Measurements from ENCODE around the gene ATP2A3. TPM values are rescaled to one million over a fixed set of nuclear protein-coding genes. Genes with fewer than 3 reads are reported as not detected.
A peak's percentile ranks its signal among the peaks of the same experiment; 100 is the strongest.

The ATP2A3 gene
- total and polyA plus RNA-seq, 2 donors (not counting 1 experiment from before 2014, with no cell fraction given): 697 to 817 TPM

DNA sequence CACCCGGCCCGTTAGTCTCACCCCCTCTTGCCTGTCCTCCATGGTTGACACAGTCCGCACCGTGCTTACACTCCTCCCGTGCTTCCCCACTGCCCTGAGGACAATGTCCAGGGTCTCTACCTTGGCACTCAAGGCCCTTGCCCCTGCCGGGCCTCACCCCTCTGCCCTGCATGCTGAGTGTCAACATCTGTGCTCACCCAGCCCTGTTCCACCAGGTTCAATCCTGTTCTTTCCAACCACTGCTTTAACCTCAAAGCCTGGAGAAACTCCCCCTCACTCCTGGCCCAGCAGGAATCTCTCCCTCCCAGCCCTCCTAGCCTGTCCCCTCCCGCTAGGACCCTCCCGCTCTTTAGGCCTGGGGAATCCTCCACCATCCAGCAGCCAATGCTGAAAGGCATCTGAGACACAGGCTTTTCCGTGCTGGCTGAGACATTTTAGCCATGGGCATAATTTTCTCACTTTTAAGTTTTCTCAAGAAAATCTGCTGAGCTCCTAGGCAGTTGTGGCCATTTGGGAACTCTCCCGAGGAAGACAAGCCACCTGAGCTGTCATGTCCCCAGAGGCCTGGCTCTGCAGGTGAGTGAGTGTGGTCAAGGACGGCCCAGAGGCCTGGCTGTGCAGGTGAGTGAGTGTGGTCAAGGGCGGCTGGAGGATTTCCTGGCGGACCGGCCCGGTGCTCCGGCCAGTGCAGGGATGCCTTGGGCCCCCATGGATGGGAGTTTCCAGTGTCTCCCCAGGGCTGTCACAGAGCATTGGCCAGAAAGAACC is 37.2 kb downstream of the ATP2A3 start:
- peaks cover 31% of the 10 kb centered on the region for H3K4me1 Mint-ChIP-seq
- peak overlapping the region in 1 of 2 donors; percentile 25 for H3K27ac ChIP-seq (ENCODE audit: low read length in 2 of 2)
- no peaks in the 10 kb centered on the region for H3K27me3 Mint-ChIP-seq
- TF ChIP-seq, protein P1, sequence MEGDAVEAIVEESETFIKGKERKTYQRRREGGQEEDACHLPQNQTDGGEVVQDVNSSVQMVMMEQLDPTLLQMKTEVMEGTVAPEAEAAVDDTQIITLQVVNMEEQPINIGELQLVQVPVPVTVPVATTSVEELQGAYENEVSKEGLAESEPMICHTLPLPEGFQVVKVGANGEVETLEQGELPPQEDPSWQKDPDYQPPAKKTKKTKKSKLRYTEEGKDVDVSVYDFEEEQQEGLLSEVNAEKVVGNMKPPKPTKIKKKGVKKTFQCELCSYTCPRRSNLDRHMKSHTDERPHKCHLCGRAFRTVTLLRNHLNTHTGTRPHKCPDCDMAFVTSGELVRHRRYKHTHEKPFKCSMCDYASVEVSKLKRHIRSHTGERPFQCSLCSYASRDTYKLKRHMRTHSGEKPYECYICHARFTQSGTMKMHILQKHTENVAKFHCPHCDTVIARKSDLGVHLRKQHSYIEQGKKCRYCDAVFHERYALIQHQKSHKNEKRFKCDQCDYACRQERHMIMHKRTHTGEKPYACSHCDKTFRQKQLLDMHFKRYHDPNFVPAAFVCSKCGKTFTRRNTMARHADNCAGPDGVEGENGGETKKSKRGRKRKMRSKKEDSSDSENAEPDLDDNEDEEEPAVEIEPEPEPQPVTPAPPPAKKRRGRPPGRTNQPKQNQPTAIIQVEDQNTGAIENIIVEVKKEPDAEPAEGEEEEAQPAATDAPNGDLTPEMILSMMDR (IDR thresholded peaks at IDR 0.05): no peak
- no peak for TF ChIP-seq EZH2 (IDR thresholded peaks at IDR 0.05; ENCODE audit: borderline replicate concordance, insufficient read depth, low read depth, low read length, poor library complexity, severe bottlenecking)
- 92% methylated on average over 16 of the region's 16 CpGs for WGBS (ENCODE audit: insufficient coverage)
- ChIA-PET POLR2A (no interaction called here), CTCF (interaction anchor here (0.6 to 5.6 kb wide), 2 partner anchors 13 to 84 kb away, joined by 3 to 30 read pairs; no protein-coding TSS in a partner anchor)
- H3K27ac Mint-ChIP-seq: peak overlapping the region; percentile 59
- H2AFZ ChIP-seq (ENCODE audit: insufficient read depth, low read depth, low read length, poor library complexity, severe bottlenecking): no peak overlapping the region
- no peak overlapping the region for H3K4me3 Mint-ChIP-seq
- H3K79me2 ChIP-seq (ENCODE audit: control insufficient read depth, insufficient read depth, low read length): peaks cover 6% of the 10 kb centered on the region
- H3K4me3 ChIP-seq (ENCODE audit: control extremely low read depth in 1 of 5, extremely low read depth in 1 of 5, insufficient read depth in 1 of 5, low read depth in 2 of 5, low read length in 4 of 5): no peak overlapping the region
- H3K9me3 Mint-ChIP-seq (ENCODE audit: insufficient read depth): no peaks in the 10 kb centered on the region
- H4K20me1 ChIP-seq (ENCODE audit: control insufficient read depth, insufficient read depth, low read length, poor library complexity, severe bottlenecking): peaks cover 63% of the 10 kb centered on the region
- intact Hi-C loops (cut with micrococcal nuclease): no loop called here
- no peak overlapping the region for H3K9ac ChIP-seq (ENCODE audit: low read length)
- no peaks in the 10 kb centered on the region for H3K9me3 ChIP-seq (ENCODE audit: control extremely low read depth in 1 of 3, control insufficient read depth in 2 of 3, insufficient read depth in 1 of 3, low read length in 2 of 3)
- DNase-seq: no peak
- H3K4me2 ChIP-seq (replicated peaks; ENCODE audit: low read depth, low read length, poor library complexity, severe bottlenecking): no peak overlapping the region
- peaks cover 11 to 67% of the 10 kb centered on the region in 2 experiments for H3K36me3 ChIP-seq (replicated peaks in 1 of 2; ENCODE audit: control extremely low read depth in 1 of 2, control insufficient read depth in 1 of 2, extremely low read depth in 1 of 2, insufficient read depth in 2 of 2, low read length in 1 of 2)
- no peak for ATAC-seq (ENCODE audit: low read depth)
- H3K27me3 ChIP-seq (replicated peaks in 1 of 4; ENCODE audit: control extremely low read depth in 1 of 4, control insufficient read depth in 3 of 4, insufficient read depth in 4 of 4, low read length in 3 of 4): no peaks in the 10 kb centered on the region
- H3K4me1 ChIP-seq (ENCODE audit: control insufficient read depth in 2 of 2, insufficient read depth in 2 of 2, low read length in 2 of 2): peaks cover 0 to 11% of the 10 kb centered on the region in 2 donors
